GM21390 (cell line): ENCODE measurements around the gene MILR1.

Experiments used
- ATAC-seq: cut with Tn5 transposase; IDR thresholded peaks from one replicate; pipeline ENCODE4 v1.9.1; 2021; ENCODE audit not compliant: unreplicated experiment

MILR1 gene

GRCh38 chr17:64500862-64501765 is 52.2 kb downstream of the MILR1 start:
- no peak for ATAC-seq

GRCh38 chr17:64502021-64502420 is 53.1 kb downstream of the MILR1 start:
- no peak for ATAC-seq

GRCh38 chr17:64502809-64503208 is 53.9 kb downstream of the MILR1 start:
- ATAC-seq, result no peak

- ATAC-seq, result no peak
Measured at GRCh38 chr17:64503341-64503740, 54.4 kb downstream of the MILR1 start.

GRCh38 chr17:64503821-64504768 is 55.2 kb downstream of the MILR1 start:
- ATAC-seq, result no peak

- no peak for ATAC-seq
Measured at GRCh38 chr17:64504769-64505339, 55.9 kb downstream of the MILR1 start.

GRCh38 chr17:64505340-64506200 is 56.7 kb downstream of the MILR1 start:
- peak; percentile 26 for ATAC-seq

GRCh38 chr17:64506201-64506575 is 57.3 kb downstream of the MILR1 start, which contains the start of gene DDX5:
DDX5 (minus strand) TSS chr17:64506289; CDS start chr17:64506119, 170 bp downstream.
- peak; percentile 62 for ATAC-seq

GRCh38 chr17:64506576-64507412 is 57.9 kb downstream of the MILR1 start, which contains the start of gene CEP95:
CEP95 (plus strand) TSS chr17:64506977; CDS start chr17:64507098, 121 bp downstream.
- ATAC-seq, result peak; percentile 60

GRCh38 chr17:64507413-64507782 is 58.5 kb downstream of the MILR1 start:
- ATAC-seq, result peak; percentile 14

- no peak for ATAC-seq
Measured at GRCh38 chr17:64508683-64509082, 59.8 kb downstream of the MILR1 start.

- ATAC-seq, result no peak
Measured at GRCh38 chr17:64509179-64509578, 60.3 kb downstream of the MILR1 start.

- no peak for ATAC-seq
Measured at GRCh38 chr17:64515419-64515818, 66.5 kb downstream of the MILR1 start.

GRCh38 chr17:64515829-64516228 is 66.9 kb downstream of the MILR1 start:
- no peak for ATAC-seq
